GM10266 (cell line): ENCODE data around the gene MGAT5B.
A peak's percentile ranks its signal among the peaks of the same experiment; 100 is the strongest.

Source experiments
- DNase-seq: peaks from one replicate; pipeline ENCODE4 v3.0.0; 2012; ENCODE audit errors: extremely low spot score
- CTCF ChIP-seq: IDR thresholded peaks from 2 replicates; pipeline ENCODE4 v1.5.1; 2012; ENCODE audit warnings: mild to moderate bottlenecking, low read depth; ENCODE audit not compliant: control insufficient read depth, insufficient read depth; ENCODE audit errors: missing control alignments

Gene MGAT5B

GRCh38 chr17:76868176-76868668, at the start of gene MGAT5B:
Gene MGAT5B (plus strand): TSS chr17:76868404. CDS start chr17:76869030, 626 bp downstream.
- DNase-seq, result peak; percentile 95
- peak; percentile 99 for TF ChIP-seq CTCF

- no peak for DNase-seq
- TF ChIP-seq CTCF, result no peak
These were observed 48.2 kb upstream of the MGAT5B start for GRCh38 chr17:76820039-76820438.

- no peak for DNase-seq
- no peak for TF ChIP-seq CTCF
These were observed 47.6 kb upstream of the MGAT5B start for GRCh38 chr17:76820561-76820960.

GRCh38 chr17:76822184-76822778, 45.9 kb upstream of the MGAT5B start:
- DNase-seq, result no peak
- no peak for TF ChIP-seq CTCF

GRCh38 chr17:76824093-76824492, 44.1 kb upstream of the MGAT5B start:
- no peak for TF ChIP-seq CTCF
- DNase-seq, result peak; percentile 50

GRCh38 chr17:76826330-76827068, 41.7 kb upstream of the MGAT5B start:
- no peak for DNase-seq
- no peak for TF ChIP-seq CTCF

- no peak for DNase-seq
- no peak for TF ChIP-seq CTCF
These were observed 40.5 kb upstream of the MGAT5B start for GRCh38 chr17:76827736-76828135.
